ENCODE measurements around the gene RELA. TPM values are rescaled to one million over a fixed set of nuclear protein-coding genes. Genes with fewer than 3 reads are reported as not detected.

Gene RELA
- total and polyA plus RNA-seq, 10 of the 15 experiments (the other 5 are each of a cell fraction or from before 2014, with no cell fraction given), result 5.1 to 56.4 (median 34.2) TPM

DNA sequence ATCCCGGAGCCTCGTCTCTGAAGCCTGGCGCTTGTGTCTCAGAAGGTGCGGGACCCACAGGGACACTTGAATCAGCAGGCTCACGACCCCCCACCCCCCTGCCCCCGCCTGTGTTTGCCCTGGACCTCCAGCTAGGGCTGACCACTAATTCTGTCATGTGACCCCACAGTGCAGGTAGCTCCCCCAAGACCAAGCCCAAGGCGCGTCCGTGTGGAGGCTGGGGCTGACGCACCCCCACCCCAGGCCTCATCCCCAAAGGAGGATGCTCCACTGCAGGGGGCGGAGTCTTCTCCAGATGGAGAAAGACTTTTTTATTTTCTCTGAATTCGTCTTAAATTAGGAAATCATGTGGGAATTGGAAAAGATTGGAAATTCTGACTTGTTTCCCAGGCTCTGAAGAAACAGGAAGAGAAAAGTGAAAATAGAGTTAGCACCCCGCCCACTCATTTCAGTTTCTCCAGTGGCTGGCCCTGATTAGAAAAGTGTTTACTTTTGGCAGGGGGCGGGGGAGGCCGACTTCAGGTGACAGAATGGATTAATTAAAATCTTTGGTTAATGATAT is 1.0 kb upstream of the RELA start:
- no peaks in the 10 kb centered on the region; the same call in none of the 2 replicates for H4K20me1 ChIP-seq (ENCODE audit: control insufficient read depth, insufficient read depth)
- no peaks in the 10 kb centered on the region for H3K9me3 ChIP-seq (replicated peaks; ENCODE audit: control insufficient read depth, insufficient read depth, low read length)
- peaks cover 7 to 8% of the 10 kb centered on the region in 2 experiments; a peak in 3 of 4 replicates for H3K36me3 ChIP-seq (ENCODE audit: control insufficient read depth in 2 of 2, insufficient read depth in 2 of 2, low read length in 1 of 2)
- H3K4me1 ChIP-seq (ENCODE audit: control insufficient read depth, insufficient read depth, low read length), result peaks cover 9% of the 10 kb centered on the region
- H2AFZ ChIP-seq (ENCODE audit: control insufficient read depth, low read depth, low read length), result no peak overlapping the region
- no TSS peak for BruUV-seq (replicated peaks)
- no peaks in the 10 kb centered on the region for H3K27me3 ChIP-seq (replicated peaks in 1 of 2; ENCODE audit: control insufficient read depth in 2 of 2, insufficient read depth in 2 of 2, low read length in 1 of 2)
- SMC1A ChIA-PET (ENCODE audit: uncharacterized antibody, unreplicated experiment), result interaction anchor here (1.1 to 3.0 kb wide), 6 partner anchors 8 to 129 kb away, joined by 3 to 19 read pairs (median 10); partner anchors contain the start of gene PCNX3
- H3K4me3 ChIP-seq, result peak overlapping the region; percentile 91
- POLR2A ChIA-PET, result interaction anchor here (0.6 to 5.5 kb wide), 13 partner anchors 11 to 226 kb away, joined by 3 to 88 read pairs (median 4); partner anchors contain the start of genes CCDC85B, KAT5, PCNX3 and SIPA1
- ATAC-seq (peak; percentile 64), FAIRE-seq (peak; percentile 93), DNase-seq (ENCODE audit: low read depth, low spot score) (no peak)
- CTCF ChIA-PET, result interaction anchor here (0.7 to 3.6 kb wide), 7 partner anchors 11 to 196 kb away, joined by 3 to 13 read pairs (median 8); partner anchors contain the start of genes KAT5, MUS81 and SIPA1
- peak overlapping the region; percentile 83 for H3K4me2 ChIP-seq (ENCODE audit: control insufficient read depth, insufficient read depth)
- 2% methylated on average over 12 of the region's 15 CpGs for WGBS (ENCODE audit: insufficient coverage, insufficient replicate concordance, low lambda C conversion rate, missing lambda C conversion rate)
- H3K79me2 ChIP-seq (ENCODE audit: control insufficient read depth, insufficient read depth, low read length), result peaks cover 26% of the 10 kb centered on the region
- H3K27ac ChIP-seq (ENCODE audit: control insufficient read depth, insufficient read depth), result peak overlapping the region; percentile 98
- peak overlapping the region; percentile 98 for H3K9ac ChIP-seq (ENCODE audit: control insufficient read depth, insufficient read depth, low read length)
- in situ Hi-C loops (cut with MboI) (no loop called here), intact Hi-C loops (cut with micrococcal nuclease; ENCODE audit: unreplicated experiment) (loop anchor here (1.0 kb wide), 3 partner anchors 23 to 195 kb away; partner anchors contain the start of gene CFL1)
- RAD21 ChIA-PET (ENCODE audit: unreplicated experiment), result interaction anchor here (0.6 to 2.6 kb wide), 12 partner anchors 11 to 187 kb away, joined by 3 to 19 read pairs (median 6); partner anchors contain the start of genes AP5B1, KAT5, PCNX3 and SIPA1
- peak; percentile 77 for TF ChIP-seq RAD51 (IDR thresholded peaks at IDR 0.05)
- peak; percentile 41; the same call in 1 of the 2 replicates for TF ChIP-seq DPF2 (IDR thresholded peaks at IDR 0.05)
- no peak for TF ChIP-seq POU2F2 (IDR thresholded peaks at IDR 0.05; ENCODE audit: borderline replicate concordance, low read depth, low read length)
- TF ChIP-seq BACH1 (IDR thresholded peaks at IDR 0.05; ENCODE audit: borderline replicate concordance), result peak; percentile 48
- 0 out of 2 replicates have a peak, but pooled peaks have one; percentile 7 for TF ChIP-seq POLR2AphosphoS5 (IDR thresholded peaks at IDR 0.05; ENCODE audit: low read length)
- TF ChIP-seq HDGF (IDR thresholded peaks at IDR 0.05), result 0 out of 2 replicates have a peak, but pooled peaks have one; percentile 24
- TF ChIP-seq SP1 (IDR thresholded peaks at IDR 0.05; ENCODE audit: low read depth, low read length), result no peak
- TF ChIP-seq, protein P1, sequence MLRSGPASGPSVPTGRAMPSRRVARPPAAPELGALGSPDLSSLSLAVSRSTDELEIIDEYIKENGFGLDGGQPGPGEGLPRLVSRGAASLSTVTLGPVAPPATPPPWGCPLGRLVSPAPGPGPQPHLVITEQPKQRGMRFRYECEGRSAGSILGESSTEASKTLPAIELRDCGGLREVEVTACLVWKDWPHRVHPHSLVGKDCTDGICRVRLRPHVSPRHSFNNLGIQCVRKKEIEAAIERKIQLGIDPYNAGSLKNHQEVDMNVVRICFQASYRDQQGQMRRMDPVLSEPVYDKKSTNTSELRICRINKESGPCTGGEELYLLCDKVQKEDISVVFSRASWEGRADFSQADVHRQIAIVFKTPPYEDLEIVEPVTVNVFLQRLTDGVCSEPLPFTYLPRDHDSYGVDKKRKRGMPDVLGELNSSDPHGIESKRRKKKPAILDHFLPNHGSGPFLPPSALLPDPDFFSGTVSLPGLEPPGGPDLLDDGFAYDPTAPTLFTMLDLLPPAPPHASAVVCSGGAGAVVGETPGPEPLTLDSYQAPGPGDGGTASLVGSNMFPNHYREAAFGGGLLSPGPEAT (IDR thresholded peaks at IDR 0.05; ENCODE audit: low read depth), result peak; percentile 94
- TF ChIP-seq SMAD1 (IDR thresholded peaks at IDR 0.05; ENCODE audit: low read depth, partially characterized antibody), result no peak
- no peak for TF ChIP-seq NFIC (IDR thresholded peaks at IDR 0.05; ENCODE audit: low read depth, low read length)
- no peak for TF ChIP-seq ZNF217 (IDR thresholded peaks at IDR 0.05)
- TF ChIP-seq SMAD5 (IDR thresholded peaks at IDR 0.05; ENCODE audit: low read depth), result no peak
- no peak for TF ChIP-seq RCOR1 (conservative IDR thresholded peaks at IDR 0.05; ENCODE audit: low read depth, low read length)
- peak in 1 of 2 experiments; percentile 24; a peak in 1 of 4 replicates for TF ChIP-seq EP300 (IDR thresholded peaks at IDR 0.05; ENCODE audit: borderline replicate concordance in 1 of 2, control insufficient read depth in 1 of 2, low read depth in 2 of 2, low read length in 2 of 2)
- TF ChIP-seq REST (IDR thresholded peaks at IDR 0.05; ENCODE audit: low read depth, low read length), result no peak
- TF ChIP-seq CREB1 (IDR thresholded peaks at IDR 0.05; ENCODE audit: low read depth), result no peak
- TF ChIP-seq IKZF1 (conservative IDR thresholded peaks at IDR 0.05), result peak; percentile 96
